Measurements from ENCODE around the gene PPP2R2C.

PPP2R2C gene

DNA sequence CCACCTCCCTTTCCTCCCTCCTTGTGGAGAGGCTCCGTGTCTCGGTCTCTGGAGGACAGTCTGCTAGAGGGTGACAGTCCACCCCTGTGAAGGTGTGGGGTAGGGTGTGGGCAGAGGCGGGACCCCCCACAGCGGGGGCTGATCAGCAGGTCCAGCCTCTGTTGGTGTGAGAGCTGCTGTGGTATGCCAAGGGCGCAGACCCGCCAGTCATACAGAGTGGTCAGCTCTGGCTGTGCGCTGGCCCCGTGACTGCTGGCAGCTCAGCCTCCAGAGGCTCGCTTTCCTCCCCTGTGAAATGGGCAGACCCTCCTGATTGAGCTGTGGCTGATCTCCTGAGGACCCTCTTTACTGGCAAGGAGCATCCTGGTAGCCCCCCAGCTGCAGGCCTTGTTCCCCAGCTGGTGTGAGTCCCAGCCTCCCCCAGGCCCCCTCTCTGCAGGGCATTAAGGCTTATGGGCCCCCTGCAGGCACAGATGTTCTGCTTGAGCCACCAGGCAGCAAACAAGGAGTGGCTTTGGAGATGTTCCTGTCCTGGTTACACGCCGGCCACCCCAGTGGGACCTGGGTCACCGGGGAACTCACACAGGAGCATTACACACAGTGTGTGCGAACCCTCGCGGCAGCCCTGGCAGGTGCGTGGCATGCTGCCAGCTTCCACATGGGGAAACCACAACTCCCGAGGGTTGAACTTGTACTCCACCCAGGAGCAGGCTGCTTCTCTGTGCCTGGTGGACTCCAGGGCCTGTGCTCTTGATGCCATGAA is 76.8 kb downstream of the PPP2R2C start:
- Histone ChIP-seq H3K79me2 (ENCODE audit: insufficient read depth, low read length) (no peaks in the 10 kb centered on the region), H3K27me3 (ENCODE audit: insufficient read depth, low read length, poor library complexity) (peaks cover 6% of the 10 kb centered on the region), H3K9ac (ENCODE audit: low read depth, low read length) (no peak overlapping the region), H3K36me3 (ENCODE audit: insufficient read depth, low read length) (no peaks in the 10 kb centered on the region), H3K27ac (ENCODE audit: low read length) (no peak overlapping the region), H3K4me1 (ENCODE audit: insufficient read depth, low read length) (no peaks in the 10 kb centered on the region), H3K9me3 (ENCODE audit: insufficient read depth, low read length, severe bottlenecking) (no peaks in the 10 kb centered on the region), H4K20me1 (ENCODE audit: insufficient read depth, low read length) (no peaks in the 10 kb centered on the region), H3K4me2 (ENCODE audit: insufficient read depth, low read length) (no peak overlapping the region), H2AFZ (ENCODE audit: low read depth, low read length) (no peak overlapping the region), H3K4me3 (ENCODE audit: low read depth in 1 of 2, low read length in 2 of 2) (no peak overlapping the region)
- DNase-seq (peak; percentile 34), ATAC-seq (ENCODE audit: insufficient read depth, low read depth) (peak; percentile 58; the same call in 2 of the 3 replicates)
- TF ChIP-seq, protein P1, sequence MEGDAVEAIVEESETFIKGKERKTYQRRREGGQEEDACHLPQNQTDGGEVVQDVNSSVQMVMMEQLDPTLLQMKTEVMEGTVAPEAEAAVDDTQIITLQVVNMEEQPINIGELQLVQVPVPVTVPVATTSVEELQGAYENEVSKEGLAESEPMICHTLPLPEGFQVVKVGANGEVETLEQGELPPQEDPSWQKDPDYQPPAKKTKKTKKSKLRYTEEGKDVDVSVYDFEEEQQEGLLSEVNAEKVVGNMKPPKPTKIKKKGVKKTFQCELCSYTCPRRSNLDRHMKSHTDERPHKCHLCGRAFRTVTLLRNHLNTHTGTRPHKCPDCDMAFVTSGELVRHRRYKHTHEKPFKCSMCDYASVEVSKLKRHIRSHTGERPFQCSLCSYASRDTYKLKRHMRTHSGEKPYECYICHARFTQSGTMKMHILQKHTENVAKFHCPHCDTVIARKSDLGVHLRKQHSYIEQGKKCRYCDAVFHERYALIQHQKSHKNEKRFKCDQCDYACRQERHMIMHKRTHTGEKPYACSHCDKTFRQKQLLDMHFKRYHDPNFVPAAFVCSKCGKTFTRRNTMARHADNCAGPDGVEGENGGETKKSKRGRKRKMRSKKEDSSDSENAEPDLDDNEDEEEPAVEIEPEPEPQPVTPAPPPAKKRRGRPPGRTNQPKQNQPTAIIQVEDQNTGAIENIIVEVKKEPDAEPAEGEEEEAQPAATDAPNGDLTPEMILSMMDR (IDR thresholded peaks at IDR 0.05; ENCODE audit: borderline replicate concordance, extremely low read depth, low read length, poor library complexity, severe bottlenecking): no peak
- TF ChIP-seq EZH2 (IDR thresholded peaks at IDR 0.05; ENCODE audit: borderline replicate concordance, low read depth, low read length, severe bottlenecking): no peak

DNA sequence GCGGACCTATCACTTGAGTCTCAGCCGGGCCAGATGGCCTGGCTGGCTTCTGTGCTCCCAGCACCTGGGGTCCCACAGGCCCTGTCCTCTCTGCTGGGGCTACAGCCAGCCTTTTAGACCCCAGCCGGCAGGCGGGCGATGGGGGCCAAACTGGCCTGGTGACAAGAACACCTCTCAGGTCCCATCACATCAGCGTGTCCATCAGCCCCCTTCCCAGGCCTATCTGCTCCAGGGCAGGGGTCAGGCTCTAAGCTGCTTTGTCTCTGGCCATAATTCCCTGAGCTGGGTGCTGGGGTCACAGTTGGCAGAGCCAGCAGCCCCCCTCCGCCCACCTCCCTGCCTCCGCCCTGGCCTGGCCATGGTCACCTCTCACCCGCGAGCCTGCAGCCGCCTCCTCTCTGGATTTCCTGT is 77.7 kb downstream of the PPP2R2C start:
- Histone ChIP-seq H3K4me2 (ENCODE audit: insufficient read depth, low read length) (no peak overlapping the region), H2AFZ (ENCODE audit: low read depth, low read length) (no peak overlapping the region), H3K27ac (ENCODE audit: low read length) (no peak overlapping the region), H3K4me1 (ENCODE audit: insufficient read depth, low read length) (no peaks in the 10 kb centered on the region), H4K20me1 (ENCODE audit: insufficient read depth, low read length) (no peaks in the 10 kb centered on the region; the same call in 1 of the 2 replicates), H3K27me3 (ENCODE audit: insufficient read depth, low read length, poor library complexity) (peaks cover 4% of the 10 kb centered on the region), H3K79me2 (ENCODE audit: insufficient read depth, low read length) (no peaks in the 10 kb centered on the region), H3K9ac (ENCODE audit: low read depth, low read length) (no peak overlapping the region), H3K4me3 (ENCODE audit: low read depth in 1 of 2, low read length in 2 of 2) (no peak overlapping the region), H3K9me3 (ENCODE audit: insufficient read depth, low read length, severe bottlenecking) (no peaks in the 10 kb centered on the region), H3K36me3 (ENCODE audit: insufficient read depth, low read length) (no peaks in the 10 kb centered on the region)
- TF ChIP-seq, protein P1 (IDR thresholded peaks at IDR 0.05; ENCODE audit: borderline replicate concordance, extremely low read depth, low read length, poor library complexity, severe bottlenecking): no peak
- TF ChIP-seq EZH2 (IDR thresholded peaks at IDR 0.05; ENCODE audit: borderline replicate concordance, low read depth, low read length, severe bottlenecking): no peak
- no peak for DNase-seq
- no peak for ATAC-seq (ENCODE audit: insufficient read depth, low read depth)

DNA sequence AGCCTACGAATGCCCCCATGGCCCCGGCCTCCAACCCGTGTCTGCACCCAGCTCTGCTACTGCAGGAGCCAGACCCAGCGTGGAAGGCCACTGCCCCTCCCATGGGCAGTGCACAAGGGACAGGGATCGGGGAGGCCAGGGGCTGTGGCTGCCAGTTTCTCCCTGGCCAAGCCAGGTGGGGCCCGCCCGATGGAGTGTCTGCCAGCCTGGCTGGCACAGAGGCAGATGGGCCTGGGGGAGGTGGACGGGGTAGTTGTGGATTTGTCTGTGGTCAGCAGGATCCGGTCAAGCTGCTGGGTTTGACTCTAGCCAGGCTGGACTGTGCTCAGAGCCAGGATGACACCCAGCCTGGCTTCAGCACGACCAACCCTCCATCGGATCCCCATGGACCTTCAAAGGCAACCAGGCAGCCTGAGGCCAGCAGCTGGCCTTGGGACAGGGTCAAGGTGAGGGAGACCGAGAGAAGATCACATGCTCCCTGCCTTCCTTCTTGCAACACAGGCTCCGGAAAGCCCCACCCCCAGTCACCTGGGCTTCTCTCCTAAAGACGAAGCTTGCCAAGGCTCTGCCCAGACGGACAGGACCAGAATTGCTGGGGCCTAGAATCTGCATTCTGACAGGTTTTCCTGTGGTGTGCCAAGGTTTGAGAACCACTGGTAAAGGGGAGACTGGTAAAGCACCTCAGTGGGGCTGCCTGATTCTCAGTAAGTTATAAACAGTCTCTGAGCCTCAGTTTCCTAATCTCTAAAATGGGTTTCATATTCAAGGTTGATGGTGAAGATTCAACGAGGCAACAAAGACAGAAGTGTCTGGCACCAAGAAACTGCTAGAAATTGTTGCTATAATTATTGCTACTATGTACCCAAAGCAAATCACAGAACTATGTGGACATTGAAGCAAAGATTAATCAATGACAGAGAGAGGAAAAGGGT is 78.6 kb downstream of the PPP2R2C start:
- Histone ChIP-seq H3K4me3 (ENCODE audit: low read depth in 1 of 2, low read length in 2 of 2) (no peak overlapping the region), H4K20me1 (ENCODE audit: insufficient read depth, low read length) (no peaks in the 10 kb centered on the region; the same call in 1 of the 2 replicates), H3K4me2 (ENCODE audit: insufficient read depth, low read length) (no peak overlapping the region), H3K9me3 (ENCODE audit: insufficient read depth, low read length, severe bottlenecking) (no peaks in the 10 kb centered on the region), H2AFZ (ENCODE audit: low read depth, low read length) (no peak overlapping the region), H3K9ac (ENCODE audit: low read depth, low read length) (no peak overlapping the region), H3K79me2 (ENCODE audit: insufficient read depth, low read length) (no peaks in the 10 kb centered on the region), H3K4me1 (ENCODE audit: insufficient read depth, low read length) (no peaks in the 10 kb centered on the region), H3K27me3 (ENCODE audit: insufficient read depth, low read length, poor library complexity) (no peaks in the 10 kb centered on the region), H3K27ac (ENCODE audit: low read length) (no peak overlapping the region), H3K36me3 (ENCODE audit: insufficient read depth, low read length) (no peaks in the 10 kb centered on the region)
- TF ChIP-seq, protein P1 (IDR thresholded peaks at IDR 0.05; ENCODE audit: borderline replicate concordance, extremely low read depth, low read length, poor library complexity, severe bottlenecking): no peak
- TF ChIP-seq EZH2 (IDR thresholded peaks at IDR 0.05; ENCODE audit: borderline replicate concordance, low read depth, low read length, severe bottlenecking): no peak
- DNase-seq (no peak), ATAC-seq (ENCODE audit: insufficient read depth, low read depth) (no peak)
